Measurements from ENCODE around the gene KAZN.

Gene KAZN

DNA sequence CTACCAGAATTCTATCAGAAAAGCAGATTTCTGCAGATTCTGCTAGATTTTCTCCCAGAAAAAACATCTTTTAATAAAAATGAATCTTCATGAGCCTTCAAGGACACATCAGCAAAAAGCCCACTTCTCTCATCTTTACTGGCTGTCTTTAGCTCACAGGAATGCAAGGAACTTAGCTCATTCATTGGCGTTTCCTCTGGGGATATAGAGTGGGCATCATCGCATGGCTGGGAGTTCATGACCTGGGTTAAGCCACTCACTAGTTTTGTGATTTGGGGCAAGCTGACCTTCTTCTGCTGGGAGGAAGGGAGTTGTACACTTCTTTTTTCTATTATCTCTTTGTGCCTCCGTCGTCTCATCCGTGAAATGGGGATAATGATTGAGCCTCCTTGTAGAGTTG is 149.7 kb downstream of the KAZN start:
- no peak for DNase-seq

DNA sequence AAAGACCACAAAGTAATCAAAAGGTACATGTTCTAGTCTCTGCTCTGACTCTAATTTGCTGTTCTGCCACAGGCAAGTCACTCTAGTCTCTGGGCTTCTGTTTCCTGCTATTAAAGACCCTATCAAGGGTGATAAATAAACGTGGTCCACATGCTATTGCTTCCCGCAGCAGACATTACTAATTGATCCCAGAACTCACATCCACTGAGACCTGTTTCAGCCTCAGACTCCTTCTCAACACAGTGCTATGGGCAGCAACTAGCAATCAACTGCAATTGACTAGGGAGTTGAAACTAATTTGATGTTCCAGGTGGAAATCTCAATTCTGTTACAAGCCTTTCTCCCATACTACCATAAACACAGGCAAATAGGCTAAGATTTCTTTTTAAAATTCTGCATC is 150.5 kb downstream of the KAZN start:
- no peak for DNase-seq

- no peak for DNase-seq
These were observed 152.0 kb downstream of the KAZN start for GRCh38 chr1:14750490-14750889.

DNA sequence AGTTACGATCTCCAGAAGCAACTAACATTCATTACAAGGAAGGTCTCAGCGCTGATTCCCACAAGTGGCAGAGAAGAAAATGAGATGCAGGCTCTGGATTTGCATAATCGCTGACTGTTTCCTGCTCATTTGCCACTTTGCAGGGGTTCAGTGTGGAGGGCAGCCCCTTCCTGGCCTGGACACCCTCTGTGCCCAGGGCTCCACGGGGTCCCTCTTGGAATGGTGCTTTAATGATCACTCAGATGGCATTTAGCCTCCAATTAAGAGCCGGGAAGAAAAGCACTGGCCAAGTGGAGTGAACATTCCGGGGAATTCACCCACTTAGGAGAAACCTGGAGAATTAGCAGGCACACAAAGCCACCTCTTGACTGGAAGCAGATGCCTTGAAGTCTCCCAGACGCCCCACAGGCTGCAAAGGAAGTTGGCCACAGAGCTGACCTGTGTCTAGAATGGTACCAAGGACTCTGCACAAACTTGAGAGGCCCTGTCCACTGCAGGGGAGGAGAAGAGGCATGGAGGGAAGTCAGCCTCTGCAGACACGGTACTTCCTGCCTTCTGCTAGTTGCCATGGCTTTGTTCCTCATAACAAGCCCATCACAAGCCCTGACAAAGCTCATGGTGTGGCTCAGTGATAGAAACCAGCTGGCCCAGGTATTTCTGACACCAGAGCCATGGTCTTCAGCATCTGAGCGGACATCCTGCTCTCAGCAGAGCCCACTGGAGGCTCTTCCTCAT is 157.2 kb downstream of the KAZN start:
- DNase-seq: no peak

GRCh38 chr1:14756589-14757285 is 158.3 kb downstream of the KAZN start:
- DNase-seq: no peak

- no peak for DNase-seq
These were observed 158.8 kb downstream of the KAZN start for GRCh38 chr1:14757286-14757625.

- DNase-seq: no peak
These were observed 160.7 kb downstream of the KAZN start for GRCh38 chr1:14759042-14759818.

DNA sequence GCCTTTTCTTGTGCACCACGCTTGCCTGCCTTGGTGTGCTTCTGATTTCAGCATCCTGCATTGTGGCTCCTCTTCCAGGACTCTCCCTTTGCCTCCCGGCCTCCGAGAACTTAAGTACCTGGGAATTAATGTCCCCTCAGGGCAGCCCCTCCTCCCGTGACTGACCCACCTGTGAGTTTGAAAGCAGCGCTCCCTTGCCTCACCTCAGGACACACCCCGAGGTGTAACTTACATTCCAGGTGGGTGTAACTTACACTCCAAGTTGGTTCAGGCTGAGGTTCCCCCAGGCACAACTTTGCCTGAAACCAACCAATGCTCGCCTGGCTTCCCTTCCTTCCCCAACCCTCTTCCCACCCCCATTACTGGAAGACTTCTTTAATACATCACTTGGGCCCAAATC is 161.4 kb downstream of the KAZN start:
- DNase-seq: no peak

- DNase-seq: no peak
These were observed 162.3 kb downstream of the KAZN start for GRCh38 chr1:14760780-14761179.

DNA sequence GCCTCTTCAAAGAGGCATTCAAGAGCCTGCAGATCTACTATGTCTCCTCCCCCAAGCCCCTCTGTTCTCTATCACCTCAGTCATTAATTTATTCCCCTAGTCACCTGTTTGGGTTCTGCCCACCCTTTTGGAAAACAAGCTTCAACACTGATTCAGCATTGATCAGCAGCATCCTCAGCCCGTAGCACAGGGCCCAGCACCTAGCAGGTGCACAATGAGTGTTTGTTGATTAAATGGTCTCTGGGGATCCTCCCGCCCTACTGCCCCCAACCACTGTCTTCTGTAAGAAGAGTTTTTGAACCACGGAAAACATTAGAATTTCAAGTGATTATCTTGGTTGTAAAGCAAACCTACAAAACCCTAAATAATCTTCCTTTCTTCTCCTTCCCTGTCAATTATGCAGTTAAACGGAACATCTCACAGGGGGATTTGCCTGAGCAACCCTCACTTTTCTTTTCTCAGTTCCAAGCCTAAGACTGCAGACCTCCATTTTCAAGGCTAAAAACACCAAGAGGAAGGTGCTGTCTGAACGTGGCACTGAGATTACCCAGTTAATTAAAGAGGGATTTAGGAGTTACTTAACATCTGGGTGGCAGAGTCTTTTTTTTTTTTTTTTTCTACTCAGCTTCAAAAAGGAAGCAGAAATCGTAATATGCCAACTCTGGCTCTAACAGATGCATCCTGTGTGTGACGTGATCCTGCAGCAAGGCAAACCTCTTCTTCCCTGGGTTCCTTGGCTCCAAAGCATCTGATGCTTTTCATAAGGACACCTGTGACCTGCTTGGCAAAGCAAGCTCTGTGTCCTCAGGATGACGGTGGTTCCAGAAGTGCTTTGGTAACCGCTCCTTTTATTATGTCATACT is 163.0 kb downstream of the KAZN start:
- no peak for DNase-seq

DNA sequence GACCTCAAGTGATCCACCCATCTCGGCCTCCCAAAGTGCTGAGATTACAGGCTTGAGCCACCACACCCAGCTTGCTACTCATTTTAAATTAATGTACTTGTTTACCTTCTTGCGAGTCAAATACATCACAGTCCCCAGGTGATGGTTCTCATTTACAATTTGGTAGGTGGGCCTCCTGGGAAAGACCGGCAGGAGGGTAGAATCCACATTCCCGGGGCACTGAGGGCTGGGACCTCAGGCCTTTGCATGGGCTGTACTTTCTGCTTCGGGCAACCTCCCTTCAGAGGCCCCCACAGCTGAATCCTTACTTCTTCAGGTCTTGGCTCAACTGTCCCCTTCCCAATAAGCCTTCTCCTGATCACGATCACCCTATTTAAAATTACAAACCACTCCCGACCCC is 165.5 kb downstream of the KAZN start:
- no peak for DNase-seq

- no peak for DNase-seq
These were observed 167.3 kb downstream of the KAZN start for GRCh38 chr1:14765773-14766172.

- no peak for DNase-seq
These were observed 168.6 kb downstream of the KAZN start for GRCh38 chr1:14767075-14767474.

DNA sequence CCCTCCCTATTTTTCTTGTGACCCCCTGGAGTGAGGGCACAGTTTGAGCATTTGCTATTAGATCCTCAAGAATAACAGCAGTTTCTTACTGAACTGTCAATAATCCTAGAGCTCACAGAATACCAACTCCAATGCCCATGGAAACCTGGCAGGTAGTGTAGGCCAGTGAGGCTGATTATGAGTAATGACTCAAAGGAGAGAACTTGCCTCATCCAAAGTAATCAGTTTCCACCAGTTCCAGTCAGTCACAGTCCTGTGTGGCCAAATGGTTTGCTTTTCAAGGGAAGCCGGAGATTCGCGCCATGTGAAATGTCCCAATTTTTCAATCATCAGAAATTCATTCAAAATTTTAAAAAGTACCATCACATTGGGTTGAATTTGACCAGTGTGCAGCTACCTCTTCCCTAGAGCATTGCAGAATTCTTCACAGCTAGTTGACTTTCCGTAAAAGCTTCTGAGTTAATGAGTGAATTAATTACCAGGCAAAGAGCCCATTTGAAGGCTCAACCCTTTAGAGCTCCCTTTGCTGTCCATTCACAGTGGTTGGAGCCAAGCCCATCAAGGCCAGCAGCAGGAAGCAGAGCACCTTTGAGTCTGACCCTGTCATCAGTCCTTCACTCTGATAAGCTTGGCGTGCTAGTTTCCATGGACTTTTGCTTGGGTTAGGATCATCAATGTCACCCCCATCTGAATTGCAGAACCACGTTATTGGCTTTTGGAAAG is 170.3 kb downstream of the KAZN start:
- no peak for DNase-seq

DNA sequence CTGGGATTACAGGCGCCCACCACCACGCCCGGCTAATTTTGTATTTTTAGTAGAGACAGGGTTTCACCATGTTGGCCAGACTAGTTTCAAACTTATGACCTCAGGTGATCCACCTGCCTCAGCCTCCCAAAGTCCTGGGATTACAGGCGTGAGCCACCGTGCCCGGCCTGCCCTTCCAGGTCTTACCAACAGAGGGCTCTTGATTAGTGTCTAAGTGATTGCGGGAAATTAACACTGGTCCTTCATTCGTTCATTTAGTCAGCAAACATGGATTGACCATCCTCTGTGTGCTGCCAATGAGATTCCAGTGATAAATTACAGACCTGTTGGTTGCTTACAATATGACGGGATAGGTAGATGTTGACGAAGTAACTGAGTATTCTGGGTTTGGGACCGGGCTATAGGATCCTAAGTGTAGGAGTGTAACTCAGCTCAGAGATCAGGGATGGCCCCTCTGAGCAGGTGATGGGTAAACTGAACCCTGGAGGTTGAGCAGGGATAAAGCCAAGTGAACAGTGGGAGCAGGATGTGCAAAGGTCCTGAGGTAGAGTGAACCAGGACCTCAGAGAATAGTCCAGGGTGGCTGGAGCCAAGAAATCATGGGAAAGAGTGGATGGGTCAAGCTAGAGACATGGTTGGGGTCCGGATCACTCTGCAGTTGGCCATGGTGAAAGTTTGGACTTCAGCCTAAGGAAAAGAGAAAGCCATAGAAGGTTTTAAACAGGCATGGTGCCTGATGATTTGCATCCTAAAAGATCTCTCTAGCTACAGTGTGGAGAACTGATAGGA is 171.2 kb downstream of the KAZN start:
- no peak for DNase-seq

DNA sequence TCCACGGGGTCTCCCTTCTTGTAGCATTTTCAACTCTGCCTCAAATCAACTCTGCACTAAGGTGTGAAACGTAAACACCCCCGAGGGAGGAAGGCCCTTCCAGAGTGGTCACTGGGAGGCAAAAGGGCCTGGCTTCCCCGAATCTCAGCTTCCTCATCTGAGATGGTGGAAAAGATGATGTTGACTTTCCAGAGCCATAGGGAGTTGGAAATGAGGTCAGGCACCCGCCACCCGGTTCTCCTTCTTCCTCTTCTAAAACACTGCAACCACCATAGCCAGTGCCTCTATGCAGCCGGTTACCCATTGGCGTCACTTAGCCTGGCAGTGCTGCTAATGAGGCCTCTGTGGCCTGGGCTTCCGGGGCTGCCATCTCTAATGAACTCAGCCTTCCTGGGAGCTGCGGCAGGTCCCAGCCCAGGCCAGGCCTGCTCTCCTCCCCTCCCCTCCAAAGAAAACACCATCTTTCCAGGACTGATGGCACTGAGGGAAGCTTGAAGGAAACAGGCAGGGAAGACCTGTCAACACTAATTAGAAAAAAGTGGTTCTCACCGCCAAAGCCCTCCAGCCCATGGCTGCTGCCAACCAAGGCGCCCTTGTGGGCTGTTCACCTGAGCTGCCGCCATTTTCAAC is 175.0 kb downstream of the KAZN start:
- DNase-seq: no peak

DNA sequence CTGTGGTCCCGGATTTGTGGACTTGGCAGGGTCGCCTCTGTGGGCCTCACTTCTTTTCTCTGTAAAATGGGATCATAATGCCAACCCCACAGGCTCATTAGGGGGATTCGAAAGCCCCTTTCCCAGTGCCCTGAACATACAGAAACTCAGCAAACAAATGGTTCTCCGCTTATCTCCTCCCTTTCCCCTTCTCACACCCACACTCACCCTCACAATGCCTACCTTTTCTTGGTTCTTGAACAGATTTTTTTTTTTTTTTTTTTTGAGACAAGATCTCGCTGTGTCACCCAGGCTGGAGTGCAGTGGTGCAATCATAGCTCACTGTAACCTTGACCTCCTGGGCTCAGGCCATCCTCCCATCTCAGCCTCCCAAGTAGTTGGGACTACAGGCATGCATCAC is 175.7 kb downstream of the KAZN start:
- DNase-seq: no peak

- no peak for DNase-seq
These were observed 176.5 kb downstream of the KAZN start for GRCh38 chr1:14774988-14775387.

GRCh38 chr1:14775434-14775833 is 176.9 kb downstream of the KAZN start:
- no peak for DNase-seq

DNA sequence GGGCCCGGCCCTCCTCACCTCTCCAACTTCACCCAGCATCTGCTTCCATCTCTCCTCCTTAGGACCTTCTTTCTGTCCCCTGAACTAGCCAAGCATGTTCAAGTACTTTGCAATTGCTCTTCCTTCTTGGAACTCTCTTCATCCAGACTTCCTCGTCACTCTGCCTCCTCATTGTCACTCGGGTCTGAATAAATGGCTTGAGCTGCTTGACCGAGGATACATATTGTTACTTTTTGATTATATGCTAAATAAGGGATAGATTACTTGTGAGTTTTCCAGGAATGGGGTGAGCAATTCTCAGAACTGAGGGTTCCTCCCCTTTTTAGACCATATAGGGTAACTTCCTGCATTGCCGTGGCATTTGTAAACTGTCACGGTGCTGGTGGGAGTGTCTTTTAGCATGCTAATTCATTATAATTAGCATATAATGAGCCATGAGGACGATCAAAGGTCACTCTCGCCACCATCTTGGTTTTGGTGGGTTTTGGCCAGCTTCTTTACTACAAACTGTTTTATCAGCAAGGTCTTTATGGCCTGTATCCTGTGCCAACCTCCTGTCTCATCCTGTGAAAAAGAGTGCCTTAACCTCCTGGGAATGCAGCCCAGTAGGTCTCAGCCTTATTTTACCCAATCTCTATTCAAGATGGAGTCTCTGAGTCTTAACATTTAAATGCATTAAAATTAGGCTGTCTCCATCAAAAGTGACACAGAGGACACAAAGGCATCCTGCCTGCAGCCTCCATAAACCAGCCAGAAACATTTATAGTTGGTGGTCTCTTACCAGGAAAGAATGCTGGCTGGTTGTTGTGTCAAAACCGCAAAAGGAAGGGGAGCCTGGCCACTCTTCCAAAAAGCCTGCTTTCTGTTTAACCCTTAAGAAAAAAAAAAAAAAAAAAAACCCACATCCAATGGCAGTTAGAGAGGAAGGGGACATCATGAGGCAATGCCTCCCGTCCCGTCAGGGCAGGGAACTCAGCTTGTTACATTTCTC is 179.3 kb downstream of the KAZN start:
- DNase-seq: no peak
